ENCODE data around the gene HECTD2. TPM values are rescaled to one million over a fixed set of nuclear protein-coding genes. Genes with fewer than 3 reads are reported as not detected.

The HECTD2 gene
- total RNA-seq, 1 experiment from 2014 or later: 8.1 TPM

Other genes starting within 250 kb of the HECTD2 start
- 32.1 and 32.7 TPM in 2 replicates for gene PCGF5, start 189.7 kb upstream of the HECTD2 start, total RNA-seq (2014; rRNA removed; shearing (Covaris generic))
- gene PPP1R3C, start 222.7 kb downstream of the HECTD2 start, total RNA-seq (2014; rRNA removed; shearing (Covaris generic)): 15.9 and 18.1 TPM in 2 replicates

All from M059J (cell line).